K562 (cell line): Measurements from ENCODE around the gene TMEM123. TPM values are rescaled to one million over a fixed set of nuclear protein-coding genes. Genes with fewer than 3 reads are reported as not detected.
"Not testable (repeated sequence)": the region's sequence is repeated elsewhere in the genome, so short reads cannot be mapped to it uniquely, and the experiment has no call there.

Source experiments
- ATAC-seq: fragments of 200-7000 bp; cut with Tn5 transposase; 3 replicates; pipeline ENCODE4 v1.9.1; 2020; ENCODE audit warnings: moderate library complexity
- BruUV-seq: library from RNA; stranded (reverse); fragments of 400-500 nt; replicated peaks from 2 replicates; lab custom pipeline; 2021; lab: Mats Ljungman, UMichigan
- CTCF ChIA-PET: fragments of 300-600 bp; formaldehyde crosslinking; extraction: SDS; loops from one replicate; lab custom pipeline; 2021; ENCODE audit warnings: low intra/inter-chr PET ratio; lab: Yijun Ruan, JAX
- POLR2A ChIA-PET: fragments of 300-600, 350-650 bp; sonication (Branson Sonifier 250); formaldehyde crosslinking; extraction: SDS; loops from one replicate; lab custom pipeline; 2021; ENCODE audit warnings: antibody characterized with exemption, inconsistent platforms; lab: Yijun Ruan, JAX
- DNase-seq, 4 experiments: peaks; one replicate each; pipeline versions ENCODE4 v3.0.0 to v3.0.0-alpha.2; 2011 to 2018; ENCODE audit warnings: low spot score in 3 of 4, mixed read lengths in 3 of 4; ENCODE audit errors: extremely low read depth in 1 of 4
- FAIRE-seq: peaks from 2 replicates; lab custom pipeline; 2011; peaks lifted over from hg19 to GRCh38; lab: Jason Lieb, UNC
- H2AFZ ChIP-seq: 2 replicates; pipeline ENCODE4 v1.6.0; 2011; ENCODE audit warnings: low read depth, low read length, control low read depth, inconsistent platforms
- H3K27ac ChIP-seq: fragments of 200-600 bp; 3 replicates; pipeline ENCODE4 v1.8.0; 2011; ENCODE audit warnings: low read depth, mild to moderate bottlenecking, control low read depth, inconsistent platforms, low read length, moderate library complexity, mixed read lengths; ENCODE audit errors: extremely low read depth
- H3K27me3 ChIP-seq, 2 experiments: fragments of 300-600 bp in 1 of 2; 2 replicates in 1 of 2; 3 replicates in 1 of 2; pipeline versions ENCODE4 v1.6.0 to v1.8.0; 2011; ENCODE audit warnings: inconsistent platforms in 2 of 2, low read length in 2 of 2, mild to moderate bottlenecking in 1 of 2, mixed read lengths in 1 of 2, moderate library complexity in 1 of 2; ENCODE audit not compliant: control insufficient read depth in 2 of 2, insufficient read depth in 2 of 2
- H3K36me3 ChIP-seq: fragments of 300-600 bp; 3 replicates; pipeline ENCODE4 v1.8.0; 2011; ENCODE audit warnings: mild to moderate bottlenecking, low read length, inconsistent platforms; ENCODE audit not compliant: control insufficient read depth, insufficient read depth
- H3K4me1 ChIP-seq, 2 experiments: fragments of 200-600 bp in 1 of 2; replicated peaks in 1 of 2; 2 replicates in 1 of 2; 3 replicates in 1 of 2; pipeline versions ENCODE4 v1.5.1 to v1.8.0; 2011; ENCODE audit warnings: inconsistent platforms in 2 of 2, low read length in 2 of 2, mild to moderate bottlenecking in 1 of 2, mixed read lengths in 1 of 2, moderate library complexity in 1 of 2; ENCODE audit not compliant: control insufficient read depth in 2 of 2, insufficient read depth in 2 of 2
- H3K4me2 ChIP-seq: 2 replicates; pipeline ENCODE4 v1.6.1; 2011; ENCODE audit warnings: low read length, control low read depth, inconsistent platforms, mixed read lengths; ENCODE audit not compliant: insufficient read depth
- H3K4me3 ChIP-seq: fragments of 200-600 bp; sonication (generic), shearing (Covaris generic); 2 replicates; pipeline ENCODE4 v1.5.1; 2016; ENCODE audit warnings: control low read depth, inconsistent platforms
- H3K79me2 ChIP-seq: fragments of 200-600 bp; 3 replicates; pipeline ENCODE4 v1.8.0; 2011; ENCODE audit warnings: low read length, inconsistent platforms; ENCODE audit not compliant: control insufficient read depth, insufficient read depth
- H3K9ac ChIP-seq, 2 experiments: 2 replicates each; pipeline versions ENCODE4 v1.6.0 to v1.6.1; 2011; ENCODE audit warnings: low read depth in 2 of 2, low read length in 2 of 2, control low read depth in 1 of 2, inconsistent platforms in 1 of 2, mild to moderate bottlenecking in 1 of 2, mixed read lengths in 1 of 2; ENCODE audit not compliant: insufficient read depth in 1 of 2
- H3K9me1 ChIP-seq: one replicate; pipeline ENCODE4 v1.6.0; 2011; ENCODE audit warnings: inconsistent platforms, mild to moderate bottlenecking, low read length, moderate library complexity; ENCODE audit not compliant: control insufficient read depth, insufficient read depth
- H3K9me3 ChIP-seq: replicated peaks from 2 replicates; pipeline ENCODE4 v1.5.1; 2011; ENCODE audit warnings: low read depth, low read length, inconsistent platforms; ENCODE audit not compliant: control insufficient read depth, insufficient read depth
- H4K20me1 ChIP-seq: replicated peaks from 2 replicates; pipeline ENCODE4 v1.6.1; 2011; ENCODE audit warnings: low read length, inconsistent platforms, mixed read lengths; ENCODE audit not compliant: control insufficient read depth, insufficient read depth
- RBM25 ChIP-seq: fragments of 200-400 bp; formaldehyde crosslinking; IDR thresholded peaks from 2 replicates; pipeline ENCODE4 v1.6.1; 2018; ENCODE audit warnings: low read length, low read depth, moderate library complexity; ENCODE audit not compliant: severe bottlenecking
- ZNF146 ChIP-seq: IDR thresholded peaks from one replicate; pipeline ENCODE4 v1.6.1; 2018; ENCODE audit warnings: missing compliant biosample characterization; ENCODE audit not compliant: unreplicated experiment
- WGBS: fragments of 100-300 bp; shearing (Covaris generic); methylation state at CpG from one replicate; pipeline ENCODE4 v1.1.6; 2016; ENCODE audit warnings: low coverage, mixed read lengths; ENCODE audit not compliant: insufficient coverage; ENCODE audit errors: missing lambda C conversion rate; 5-methylcytosine and 5-hydroxymethylcytosine counted together
- in situ Hi-C: fragments of 300-500 bp; cut with MboI; formaldehyde crosslinking; loops from 4 replicates; pipeline ENCODE4 v1.15.0; 2018; ENCODE audit warnings: inconsistent platforms, mixed read lengths
- intact Hi-C: fragments of 100-400 bp; cut with micrococcal nuclease; formaldehyde crosslinking; loops from 2 replicates; pipeline ENCODE4 v1.14.2; 2022
- polyA plus RNA-seq, 8 experiments: library from polyadenylated mRNA; depleted of rRNA in 4 of 8; stranded (reverse) in 5 of 8; unstranded in 3 of 8; fragments of >200 nt; fragmentation: Nextera tagmentation in 2 of 8; fragmentation: Illumina TruSeq in 1 of 8; extraction: Ambion mirVana in 2 of 8; extraction: Trizol in 1 of 8; gene quantifications; 2 replicates each; pipeline versions ENCODE4 v1.2.1 to v1.2.3, GENCODE V29; 2011 to 2014; ENCODE audit warnings: inconsistent platforms in 1 of 8, missing spikeins in 1 of 8
- total RNA-seq, 7 experiments: library from RNA; depleted of rRNA in 6 of 7; stranded (reverse); fragments of >200 nt in 6 of 7; fragmentation: Illumina TruSeq in 2 of 7; extraction: Trizol in 2 of 7; gene quantifications; 2 replicates each; pipeline versions ENCODE4 v1.2.1 to v1.2.3, GENCODE V29; 2011 to 2021; ENCODE audit warnings: low replicate concordance in 1 of 7

TMEM123 gene
- total and polyA plus RNA-seq, 9 of the 15 experiments (the other 6 are each of a cell fraction or from before 2014, with no cell fraction given), result 19.8 to 344 (median 82.4) TPM

GRCh38 chr11:102444142-102444541, 8.4 kb downstream of the TMEM123 start:
- ATAC-seq, H2AFZ ChIP-seq, H3K9me3 ChIP-seq, CTCF ChIA-PET, H3K27ac ChIP-seq, POLR2A ChIA-PET, H3K4me3 ChIP-seq, DNase-seq, FAIRE-seq: not testable (repeated sequence)
- 84% methylated on average over 4 of the region's 4 CpGs for WGBS
- peaks cover 0 to 15% of the 10 kb centered on the region in 2 experiments; a peak in 4 of 5 replicates for H3K4me1 ChIP-seq
- peaks cover 40% of the 10 kb centered on the region for H3K36me3 ChIP-seq
- peak; percentile 10 for TF ChIP-seq RBM25
- TF ChIP-seq ZNF146 (CRISPR knock-in tag), result peak; percentile 90
- TF ChIP-seq, all 486 proteins: peak for 2; not testable (repeated sequence) for 484
- H3K9me1 ChIP-seq, H3K27me3 ChIP-seq, BruUV-seq, in situ Hi-C loops, H3K9ac ChIP-seq, intact Hi-C loops, H3K4me2 ChIP-seq, H4K20me1 ChIP-seq: not testable (repeated sequence)
- H3K79me2 ChIP-seq, result peaks cover 35% of the 10 kb centered on the region

GRCh38 chr11:102439063-102439363, 13.6 kb downstream of the TMEM123 start:
- intact Hi-C loops, H3K4me3 ChIP-seq, H2AFZ ChIP-seq, DNase-seq, H3K4me2 ChIP-seq, H3K9me1 ChIP-seq, H3K27ac ChIP-seq, H3K27me3 ChIP-seq, H3K4me1 ChIP-seq, H3K9ac ChIP-seq, CTCF ChIA-PET, BruUV-seq, ATAC-seq, H3K9me3 ChIP-seq, in situ Hi-C loops, FAIRE-seq, H4K20me1 ChIP-seq: not testable (repeated sequence)
- POLR2A ChIA-PET, result interaction anchor here (0.9 to 1.6 kb wide), 2 partner anchors 9 to 13 kb away, joined by 3 read pairs; no protein-coding TSS in a partner anchor
- WGBS, result 44% methylated on average over 4 of the region's 4 CpGs
- Histone ChIP-seq H3K36me3 (peaks cover 11% of the 10 kb centered on the region; the same call in 2 of the 3 replicates), H3K79me2 (peaks cover 19% of the 10 kb centered on the region)
